WTC11 (cell line): Measurements from ENCODE around the gene VAC14. TPM values are rescaled to one million over a fixed set of nuclear protein-coding genes. Genes with fewer than 3 reads are reported as not detected.
A peak's percentile ranks its signal among the peaks of the same experiment; 100 is the strongest.

Experiments used
- ATAC-seq: fragments of 200-7000 bp; cut with Tn5 transposase; 2 replicates; pipeline ENCODE4 v1.10.0; 2021; ENCODE audit warnings: mild to moderate bottlenecking, moderate library complexity
- CTCF ChIA-PET: fragments of 300-600 bp; sonication (Branson Sonifier 250); formaldehyde crosslinking; loops from one replicate; lab custom pipeline; 2021; ENCODE audit warnings: antibody characterized with exemption; lab: Charles Lee
- POLR2A ChIA-PET: fragments of 350-600 bp; sonication (Branson Sonifier 250); formaldehyde crosslinking; loops from one replicate; lab custom pipeline; 2021; ENCODE audit warnings: antibody characterized with exemption; lab: Charles Lee
- DNase-seq: peaks from one replicate; pipeline ENCODE4 v3.0.0; 2021; ENCODE audit warnings: low spot score
- H3K27ac Mint-ChIP-seq: 2 replicates; pipeline ENCODE4 v1.8.0; 2021; ENCODE audit warnings: mixed read lengths
- H3K27me3 Mint-ChIP-seq: 2 replicates; pipeline ENCODE4 v1.8.0; 2021; ENCODE audit warnings: low read depth, mild to moderate bottlenecking, moderate library complexity, mixed read lengths
- H3K36me3 Mint-ChIP-seq: 2 replicates; pipeline ENCODE4 v1.8.0; 2021; ENCODE audit warnings: mixed read lengths
- H3K4me1 Mint-ChIP-seq: 2 replicates; pipeline ENCODE4 v1.8.0; 2022; ENCODE audit warnings: mixed read lengths
- H3K4me3 Mint-ChIP-seq: 2 replicates; pipeline ENCODE4 v1.8.0; 2021; ENCODE audit warnings: mild to moderate bottlenecking, moderate library complexity, mixed read lengths
- H3K9me3 Mint-ChIP-seq: 2 replicates; pipeline ENCODE4 v1.8.0; 2021; ENCODE audit warnings: mixed read lengths
- CREB1 ChIP-seq: sonication (generic); formaldehyde crosslinking; IDR thresholded peaks from 2 replicates; pipeline ENCODE4 v1.8.0; 2023; ENCODE audit warnings: mild to moderate bottlenecking, missing genetic modification reagents
- E2F1 ChIP-seq: sonication (generic); formaldehyde crosslinking; IDR thresholded peaks from 2 replicates; pipeline ENCODE4 v1.8.0; 2022; ENCODE audit warnings: mild to moderate bottlenecking, missing genetic modification reagents
- E2F4 ChIP-seq: sonication (generic); formaldehyde crosslinking; IDR thresholded peaks from 2 replicates; pipeline ENCODE4 v1.8.1; 2022; ENCODE audit warnings: low read depth, mild to moderate bottlenecking, moderate library complexity, missing genetic modification reagents, borderline replicate concordance
- EMX1 ChIP-seq: fragments of 250-450 bp; sonication (Bioruptor Pico); IDR thresholded peaks from 2 replicates; pipeline ENCODE4 v1.8.0; 2021; ENCODE audit warnings: mild to moderate bottlenecking
- HMGXB4 ChIP-seq: sonication (generic); formaldehyde crosslinking; IDR thresholded peaks from 2 replicates; pipeline ENCODE4 v1.8.1; 2023; ENCODE audit warnings: mild to moderate bottlenecking, moderate library complexity, missing genetic modification reagents
- IRF1 ChIP-seq: sonication (generic); formaldehyde crosslinking; IDR thresholded peaks from 2 replicates; pipeline ENCODE4 v1.8.0; 2023; ENCODE audit warnings: missing genetic modification reagents
- JUN ChIP-seq: sonication (generic); formaldehyde crosslinking; IDR thresholded peaks from 2 replicates; pipeline ENCODE4 v1.8.0; 2023; ENCODE audit warnings: mild to moderate bottlenecking, missing genetic modification reagents
- KAT7 ChIP-seq: sonication (generic); formaldehyde crosslinking; IDR thresholded peaks from 2 replicates; pipeline ENCODE4 v1.8.1; 2023; ENCODE audit warnings: missing genetic modification reagents, mild to moderate bottlenecking, borderline replicate concordance
- SOX15 ChIP-seq: fragments of 250-450 bp; sonication (Bioruptor Pico); IDR thresholded peaks from 2 replicates; pipeline ENCODE4 v1.9.0; 2021; ENCODE audit warnings: mild to moderate bottlenecking
- SP1 ChIP-seq: sonication (generic); formaldehyde crosslinking; conservative IDR thresholded peaks from 2 replicates; pipeline ENCODE4 v1.8.1; 2022; ENCODE audit warnings: missing genetic modification reagents
- TP53 ChIP-seq: sonication (generic); formaldehyde crosslinking; IDR thresholded peaks from 2 replicates; pipeline ENCODE4 v1.8.1; 2023; ENCODE audit warnings: mild to moderate bottlenecking, missing genetic modification reagents
- ZNF121 ChIP-seq: sonication (generic); formaldehyde crosslinking; IDR thresholded peaks from 2 replicates; pipeline ENCODE4 v1.8.0; 2023; ENCODE audit warnings: missing genetic modification reagents
- ZNF232 ChIP-seq: sonication (generic); formaldehyde crosslinking; IDR thresholded peaks from 2 replicates; pipeline ENCODE4 v1.8.0; 2022; ENCODE audit warnings: mild to moderate bottlenecking, missing genetic modification reagents
- ZNF263 ChIP-seq: sonication (generic); formaldehyde crosslinking; IDR thresholded peaks from 2 replicates; pipeline ENCODE4 v1.8.1; 2022; ENCODE audit warnings: low read depth, mild to moderate bottlenecking, moderate library complexity, missing genetic modification reagents
- ZNF317 ChIP-seq: sonication (generic); formaldehyde crosslinking; IDR thresholded peaks from 2 replicates; pipeline ENCODE4 v1.8.1; 2023; ENCODE audit warnings: low read depth, mild to moderate bottlenecking, moderate library complexity, missing genetic modification reagents, borderline replicate concordance
- total RNA-seq: library from RNA; stranded (reverse); gene quantifications from 3 replicates; pipeline ENCODE4 v1.2.3, GENCODE V29; 2021
- TF ChIP-seq, protein P1 (sequence below): sonication (generic); formaldehyde crosslinking; IDR thresholded peaks from 2 replicates; pipeline ENCODE4 v1.8.1; 2023; ENCODE audit warnings: mild to moderate bottlenecking, missing genetic modification reagents, borderline replicate concordance

The VAC14 gene
- total RNA-seq, 1 experiment from 2014 or later, result 60.1 TPM

DNA sequence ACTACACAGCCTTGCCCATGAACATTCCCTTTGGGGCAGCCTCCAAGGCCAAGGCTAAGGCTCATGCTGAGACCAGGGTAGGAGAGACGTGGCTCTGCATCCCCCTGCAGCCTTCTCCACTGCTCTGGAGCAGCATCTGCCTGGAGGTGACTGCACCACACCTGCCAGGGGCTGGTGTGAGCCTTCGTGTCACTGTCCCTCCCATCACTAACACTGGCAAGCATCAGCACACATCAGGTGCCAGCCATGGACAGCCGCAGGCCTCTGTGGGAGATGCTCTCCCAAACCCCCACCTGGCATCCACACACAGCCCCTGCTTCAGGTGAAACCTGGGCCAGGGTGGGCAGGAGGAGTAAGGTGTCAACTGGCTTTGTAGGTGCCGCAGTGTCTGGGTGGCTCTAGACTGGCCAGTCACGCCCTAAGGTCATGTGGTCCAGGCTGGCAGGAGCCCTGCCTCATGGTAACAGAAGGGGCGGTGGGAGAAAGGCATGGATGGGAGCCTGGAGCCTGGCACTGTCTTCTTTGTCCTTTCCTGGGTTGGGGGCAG is 97.0 kb downstream of the VAC14 start:
- CTCF ChIA-PET, result interaction anchor here (0.7 to 2.4 kb wide), 13 partner anchors 9 to 67 kb away, joined by 3 to 18 read pairs (median 4); no protein-coding TSS in a partner anchor
- POLR2A ChIA-PET, result no interaction called here

GRCh38 chr16:70703041-70703834 is 97.7 kb downstream of the VAC14 start:
- peaks cover 2% of the 10 kb centered on the region; the same call in 1 of the 2 replicates for H3K36me3 Mint-ChIP-seq
- H3K4me1 Mint-ChIP-seq, result peaks cover 18% of the 10 kb centered on the region
- DNase-seq, result peak; percentile 45
- TF ChIP-seq, protein P1, sequence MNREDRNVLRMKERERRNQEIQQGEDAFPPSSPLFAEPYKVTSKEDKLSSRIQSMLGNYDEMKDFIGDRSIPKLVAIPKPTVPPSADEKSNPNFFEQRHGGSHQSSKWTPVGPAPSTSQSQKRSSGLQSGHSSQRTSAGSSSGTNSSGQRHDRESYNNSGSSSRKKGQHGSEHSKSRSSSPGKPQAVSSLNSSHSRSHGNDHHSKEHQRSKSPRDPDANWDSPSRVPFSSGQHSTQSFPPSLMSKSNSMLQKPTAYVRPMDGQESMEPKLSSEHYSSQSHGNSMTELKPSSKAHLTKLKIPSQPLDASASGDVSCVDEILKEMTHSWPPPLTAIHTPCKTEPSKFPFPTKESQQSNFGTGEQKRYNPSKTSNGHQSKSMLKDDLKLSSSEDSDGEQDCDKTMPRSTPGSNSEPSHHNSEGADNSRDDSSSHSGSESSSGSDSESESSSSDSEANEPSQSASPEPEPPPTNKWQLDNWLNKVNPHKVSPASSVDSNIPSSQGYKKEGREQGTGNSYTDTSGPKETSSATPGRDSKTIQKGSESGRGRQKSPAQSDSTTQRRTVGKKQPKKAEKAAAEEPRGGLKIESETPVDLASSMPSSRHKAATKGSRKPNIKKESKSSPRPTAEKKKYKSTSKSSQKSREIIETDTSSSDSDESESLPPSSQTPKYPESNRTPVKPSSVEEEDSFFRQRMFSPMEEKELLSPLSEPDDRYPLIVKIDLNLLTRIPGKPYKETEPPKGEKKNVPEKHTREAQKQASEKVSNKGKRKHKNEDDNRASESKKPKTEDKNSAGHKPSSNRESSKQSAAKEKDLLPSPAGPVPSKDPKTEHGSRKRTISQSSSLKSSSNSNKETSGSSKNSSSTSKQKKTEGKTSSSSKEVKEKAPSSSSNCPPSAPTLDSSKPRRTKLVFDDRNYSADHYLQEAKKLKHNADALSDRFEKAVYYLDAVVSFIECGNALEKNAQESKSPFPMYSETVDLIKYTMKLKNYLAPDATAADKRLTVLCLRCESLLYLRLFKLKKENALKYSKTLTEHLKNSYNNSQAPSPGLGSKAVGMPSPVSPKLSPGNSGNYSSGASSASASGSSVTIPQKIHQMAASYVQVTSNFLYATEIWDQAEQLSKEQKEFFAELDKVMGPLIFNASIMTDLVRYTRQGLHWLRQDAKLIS, result no peak
- no peak for TF ChIP-seq EMX1 (CRISPR knock-in tag)
- peak; percentile 67 for ATAC-seq
- H3K27me3 Mint-ChIP-seq, result no peaks in the 10 kb centered on the region
- POLR2A ChIA-PET, result no interaction called here
- H3K4me3 Mint-ChIP-seq, result no peak overlapping the region
- CTCF ChIA-PET, result interaction anchor here (0.7 to 2.4 kb wide), 13 partner anchors 8 to 75 kb away, joined by 3 to 18 read pairs (median 4); no protein-coding TSS in a partner anchor
- H3K9me3 Mint-ChIP-seq, result no peaks in the 10 kb centered on the region
- peak overlapping the region; percentile 45; the same call in 1 of the 2 replicates for H3K27ac Mint-ChIP-seq

More for the DNA sequence above, 97.0 kb downstream of the VAC14 start:
- TF ChIP-seq E2F4 (CRISPR knock-in tag) (no peak), SP1 (CRISPR knock-in tag) (no peak), KAT7 (CRISPR knock-in tag) (no peak), ZNF232 (no peak), SOX15 (CRISPR knock-in tag) (no peak), ZNF263 (no peak), TP53 (CRISPR knock-in tag) (no peak), ZNF317 (CRISPR knock-in tag) (no peak)
- Mint-ChIP-seq H3K4me3 (no peak overlapping the region), H3K4me1 (peaks cover 24% of the 10 kb centered on the region), H3K27me3 (no peaks in the 10 kb centered on the region), H3K36me3 (peaks cover 2% of the 10 kb centered on the region; the same call in 1 of the 2 replicates), H3K9me3 (no peaks in the 10 kb centered on the region), H3K27ac (peak overlapping the region; percentile 45; the same call in 1 of the 2 replicates)
- no peak for DNase-seq
- ATAC-seq, result no peak

- Mint-ChIP-seq H3K4me1 (peaks cover 14% of the 10 kb centered on the region), H3K4me3 (no peak overlapping the region), H3K27me3 (no peaks in the 10 kb centered on the region), H3K27ac (peak overlapping the region; percentile 55), H3K36me3 (peaks cover 2% of the 10 kb centered on the region; the same call in 1 of the 2 replicates), H3K9me3 (no peaks in the 10 kb centered on the region)
- TF ChIP-seq HMGXB4 (CRISPR knock-in tag), result no peak
- no peak for TF ChIP-seq JUN
- no peak for TF ChIP-seq E2F1 (CRISPR knock-in tag)
- TF ChIP-seq ZNF121, result no peak
- TF ChIP-seq CREB1 (CRISPR knock-in tag), result no peak
- TF ChIP-seq, protein P1, result no peak
- TF ChIP-seq IRF1, result no peak
- POLR2A ChIA-PET, result no interaction called here
- DNase-seq (no peak), ATAC-seq (no peak)
- CTCF ChIA-PET, result interaction anchor here (1.0 to 2.4 kb wide), 8 partner anchors 12 to 76 kb away, joined by 3 to 18 read pairs (median 6); no protein-coding TSS in a partner anchor
Measured at GRCh38 chr16:70702624-70703023, 98.3 kb downstream of the VAC14 start.
